Naive thymus-derived CD4-positive, alpha-beta T cell (primary cell): ENCODE measurements around the gene PTOV1. TPM values are rescaled to one million over a fixed set of nuclear protein-coding genes. Genes with fewer than 3 reads are reported as not detected.

Experiments
- ATAC-seq: fragments of 150-1000 bp; cut with Tn5 transposase; 2 replicates; pipeline ENCODE4 v1.10.0; 2021; ENCODE audit warnings: mild to moderate bottlenecking, moderate library complexity
- CTCF ChIA-PET: fragments of 350-600 bp; sonication (Branson Sonifier 250); formaldehyde crosslinking; loops from one replicate; lab custom pipeline; 2021; ENCODE audit warnings: antibody characterized with exemption; lab: Charles Lee
- POLR2A ChIA-PET: fragments of 350-600 bp; sonication (Branson Sonifier 250); formaldehyde crosslinking; loops from one replicate; lab custom pipeline; 2021; ENCODE audit warnings: antibody characterized with exemption, inconsistent platforms; lab: Charles Lee
- DNase-seq, 9 donors: peaks; one replicate each; pipeline versions ENCODE4 v3.0.0 to v3.0.0-alpha.2; 2020 to 2022; ENCODE audit warnings: mixed read lengths in 1 of 9
- H3K27ac ChIP-seq: one replicate; pipeline ENCODE4 v1.7.0; 2013; ENCODE audit warnings: mild to moderate bottlenecking, low read depth, low read length, moderate library complexity
- H3K27me3 ChIP-seq, 2 donors: one replicate each; pipeline ENCODE4 v1.7.0; 2013; ENCODE audit warnings: low read length in 2 of 2, mild to moderate bottlenecking in 2 of 2, moderate library complexity in 2 of 2; ENCODE audit not compliant: control insufficient read depth in 2 of 2, insufficient read depth in 2 of 2
- H3K36me3 ChIP-seq, 3 experiments: 1 replicate in 2 of 3; 2 replicates in 1 of 3; pipeline ENCODE4 v1.7.0; 2013; ENCODE audit warnings: low read length in 3 of 3, mild to moderate bottlenecking in 3 of 3, moderate library complexity in 1 of 3; ENCODE audit not compliant: insufficient read depth in 3 of 3, control insufficient read depth in 2 of 3
- H3K4me1 ChIP-seq, 2 donors: one replicate each; pipeline ENCODE4 v1.7.0; 2013; ENCODE audit warnings: low read length in 2 of 2, mild to moderate bottlenecking in 2 of 2, moderate library complexity in 1 of 2; ENCODE audit not compliant: control insufficient read depth in 2 of 2, insufficient read depth in 2 of 2
- H3K4me3 ChIP-seq: 2 replicates; pipeline ENCODE4 v1.7.0; 2013; ENCODE audit warnings: mild to moderate bottlenecking, low read length
- H3K9me3 ChIP-seq, 3 experiments: 1 replicate in 2 of 3; 2 replicates in 1 of 3; pipeline ENCODE4 v1.7.0; 2013; ENCODE audit warnings: low read length in 3 of 3; ENCODE audit not compliant: control insufficient read depth in 2 of 3
- H3K27ac Mint-ChIP-seq, 9 donors: one replicate each; pipeline ENCODE4 v1.8.0; 2020 to 2022; ENCODE audit warnings: mixed read lengths in 9 of 9, mild to moderate bottlenecking in 8 of 9, moderate library complexity in 5 of 9, inconsistent platforms in 2 of 9
- H3K27me3 Mint-ChIP-seq, 5 donors: one replicate each; pipeline ENCODE4 v1.8.0; 2021 to 2022; ENCODE audit warnings: mixed read lengths in 5 of 5, mild to moderate bottlenecking in 1 of 5
- H3K36me3 Mint-ChIP-seq, 5 donors: one replicate each; pipeline ENCODE4 v1.8.0; 2020 to 2022; ENCODE audit warnings: mixed read lengths in 5 of 5, mild to moderate bottlenecking in 3 of 5, inconsistent platforms in 1 of 5
- H3K4me1 Mint-ChIP-seq, 7 donors: one replicate each; pipeline ENCODE4 v1.8.0; 2020 to 2022; ENCODE audit warnings: mixed read lengths in 7 of 7, mild to moderate bottlenecking in 3 of 7, inconsistent platforms in 1 of 7
- H3K4me3 Mint-ChIP-seq, 10 donors: one replicate each; pipeline ENCODE4 v1.8.0; 2020 to 2022; ENCODE audit warnings: mild to moderate bottlenecking in 10 of 10, mixed read lengths in 10 of 10, moderate library complexity in 6 of 10, inconsistent platforms in 2 of 10
- H3K9me3 Mint-ChIP-seq, 11 donors: one replicate each; pipeline ENCODE4 v1.8.0; 2020 to 2022; ENCODE audit warnings: mixed read lengths in 11 of 11, mild to moderate bottlenecking in 4 of 11, inconsistent platforms in 1 of 11, moderate library complexity in 1 of 11
- intact Hi-C, 2 donors: fragments of 100-400 bp; cut with micrococcal nuclease; formaldehyde crosslinking; loops; one replicate each; pipeline ENCODE4 v1.15.1; 2023
- polyA plus RNA-seq, 2 donors: library from polyadenylated mRNA; unstranded; fragments of 300-500 nt; fragmentation: Illumina TruSeq; gene quantifications; one replicate each; pipeline ENCODE4 v1.2.3, GENCODE V29; 2021
- total RNA-seq, 6 experiments: library from RNA in 5 of 6; stranded (reverse) in 5 of 6; gene quantifications; 1 replicate in 5 of 6; 2 replicates in 1 of 6; pipeline ENCODE4 v1.2.3 and lab custom pipeline; 2021 to 2026

The PTOV1 gene
- total and polyA plus RNA-seq, 7 experiments from 2014 or later = 49.0 to 170 (median 150) TPM

DNA sequence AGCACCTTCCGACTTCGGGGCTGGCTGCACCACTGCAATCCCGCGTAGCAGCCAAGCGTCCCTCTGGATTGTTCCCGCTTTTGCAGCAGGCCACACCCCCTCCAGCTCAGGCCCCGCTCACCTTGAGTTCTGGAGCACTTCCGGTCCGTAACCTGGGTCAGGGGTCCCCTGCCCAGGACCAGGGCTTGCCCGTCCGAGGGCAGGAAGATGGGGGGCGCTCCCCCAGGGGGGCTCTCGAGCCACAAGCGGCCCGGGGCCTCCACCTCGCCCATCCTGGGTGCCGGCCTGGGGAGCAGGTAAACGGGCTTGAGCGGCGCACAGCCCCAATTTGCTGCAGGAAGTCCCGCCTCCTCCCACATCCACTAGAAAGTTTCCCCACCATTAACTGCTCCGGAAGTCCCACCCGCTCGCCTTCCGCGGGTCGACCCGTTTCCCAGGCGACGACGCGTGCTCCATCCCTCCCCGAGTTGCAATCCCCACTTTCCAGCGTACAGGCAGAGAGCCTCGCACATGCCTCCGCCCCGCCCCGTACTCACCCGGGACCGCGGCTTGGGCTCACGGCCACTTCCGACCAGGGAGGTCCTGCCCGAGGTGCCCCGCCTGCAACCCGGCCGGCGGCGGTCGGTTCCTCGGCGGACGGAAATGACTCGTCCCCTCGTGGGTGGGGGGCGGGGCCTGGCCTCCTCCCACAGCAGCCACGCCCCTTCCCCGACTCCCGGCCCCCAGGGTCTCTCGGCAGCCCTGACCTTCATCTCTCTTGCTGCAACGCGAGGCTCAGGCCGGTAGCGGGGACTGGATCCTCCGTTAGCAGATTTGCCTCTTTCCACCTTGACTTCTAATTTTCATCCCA, 16.2 kb downstream of the PTOV1 start, which contains the start of gene PNKP:
TSS of gene PNKP (minus strand) at position 644 of the 850 bp plus-strand sequence. CDS start at position 272, 372 bp downstream.
- Mint-ChIP-seq H3K27ac (peak within 1 kb of the TSS in 4 of 9 donors; percentile 94 to 99 (median 97)), H3K36me3 (peaks cover 0 to 23% (median 4%) of the 10 kb centered on the region in 5 donors), H3K4me3 (peak within 1 kb of the TSS in 1 of 10 donors; percentile 100), H3K4me1 (peaks cover 30 to 56% (median 48%) of the 10 kb centered on the region in 7 donors), H3K27me3 (no peaks in the 10 kb centered on the region), H3K9me3 (peaks cover 0 to 1% (median 0%) of the 10 kb centered on the region in 11 donors)
- intact Hi-C loops = loop anchor here (1.0 to 10.0 kb wide), 13 partner anchors 9 to 1545 kb away; partner anchors contain the start of genes MED25 (in 2 of the 2), VRK3 (in 2 of the 2), CD37 (in 1 of the 2) and CYTH2 (in 1 of the 2)
- ATAC-seq = peak; percentile 69
- Histone ChIP-seq H3K27ac (peak within 1 kb of the TSS; percentile 85), H3K4me1 (peaks cover 31 to 38% of the 10 kb centered on the region in 2 donors), H3K4me3 (peak within 1 kb of the TSS; percentile 93), H3K9me3 (no peaks in the 10 kb centered on the region), H3K27me3 (no peaks in the 10 kb centered on the region), H3K36me3 (peaks cover 0 to 28% (median 0%) of the 10 kb centered on the region in 3 experiments)
- ChIA-PET CTCF (interaction anchor here (0.7 kb wide), 1 partner anchor 204 kb away, joined by 4 read pairs; no protein-coding TSS in a partner anchor), POLR2A (interaction anchor here (0.9 to 3.7 kb wide), 12 partner anchors 8 to 65 kb away, joined by 3 to 47 read pairs (median 4); partner anchors contain the start of genes AKT1S1, FUZ, PTOV1 and TBC1D17)
- peak; percentile 79 to 92 (median 84) for DNase-seq

DNA sequence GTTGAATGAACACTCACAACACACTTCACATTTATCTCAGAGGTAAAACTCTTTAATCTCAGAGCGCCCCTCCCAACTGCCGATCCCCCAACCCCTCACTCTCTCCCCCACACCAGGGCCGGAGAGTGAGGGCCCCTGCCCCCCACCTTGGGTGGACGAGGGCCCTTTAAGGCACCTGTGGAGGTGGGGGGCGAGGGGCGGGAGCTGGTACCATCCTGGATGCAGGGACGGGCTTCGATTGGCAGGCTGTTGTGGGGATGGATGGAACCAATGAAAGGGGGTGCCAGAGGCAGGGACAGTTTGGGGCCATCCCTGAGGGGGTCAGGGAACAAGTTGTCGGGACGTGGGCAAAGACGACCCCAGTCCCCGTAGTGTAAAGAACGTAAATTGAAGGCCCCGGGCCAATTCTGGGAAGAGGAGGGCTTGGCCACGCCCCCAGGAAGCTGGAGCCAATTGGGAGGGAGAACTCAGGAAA, 18.1 kb downstream of the PTOV1 start:
- ChIA-PET POLR2A (interaction anchor here (0.6 to 3.7 kb wide), 17 partner anchors 7 to 535 kb away, joined by 3 to 47 read pairs (median 5); partner anchors contain the start of genes AKT1S1, AP2A1, FUZ and IL4I1), CTCF (interaction anchor here (0.6 to 1.0 kb wide), 4 partner anchors 54 to 757 kb away, joined by 3 to 4 read pairs (median 3); partner anchors contain the start of gene RRAS)
- H3K27me3 ChIP-seq = no peaks in the 10 kb centered on the region
- DNase-seq (peak in 1 of 9 donors; percentile 82), ATAC-seq (peak; percentile 0)
- no peaks in the 10 kb centered on the region for H3K27me3 Mint-ChIP-seq
- intact Hi-C loops = loop anchor here (1.0 to 10.0 kb wide), 8 partner anchors 8 to 1547 kb away; partner anchors contain the start of genes AKT1S1 (in 1 of the 2), ATF5 (in 1 of the 2), CD37 (in 1 of the 2) and FUZ (in 1 of the 2)
- H3K9me3 Mint-ChIP-seq = peaks cover 0 to 1% (median 0%) of the 10 kb centered on the region in 11 donors
- peaks cover 27 to 51% (median 45%) of the 10 kb centered on the region in 7 donors for H3K4me1 Mint-ChIP-seq
- peaks cover 31 to 38% of the 10 kb centered on the region in 2 donors for H3K4me1 ChIP-seq
- H3K36me3 ChIP-seq = peaks cover 0 to 10% (median 0%) of the 10 kb centered on the region in 3 experiments
- H3K36me3 Mint-ChIP-seq = peaks cover 0 to 19% (median 0%) of the 10 kb centered on the region in 5 donors
- no peaks in the 10 kb centered on the region for H3K9me3 ChIP-seq
- peak overlapping the region; percentile 72 for H3K27ac ChIP-seq
- no peak overlapping the region for H3K27ac Mint-ChIP-seq
- H3K4me3 Mint-ChIP-seq = no peak overlapping the region
- H3K4me3 ChIP-seq = peak overlapping the region; percentile 58

DNA sequence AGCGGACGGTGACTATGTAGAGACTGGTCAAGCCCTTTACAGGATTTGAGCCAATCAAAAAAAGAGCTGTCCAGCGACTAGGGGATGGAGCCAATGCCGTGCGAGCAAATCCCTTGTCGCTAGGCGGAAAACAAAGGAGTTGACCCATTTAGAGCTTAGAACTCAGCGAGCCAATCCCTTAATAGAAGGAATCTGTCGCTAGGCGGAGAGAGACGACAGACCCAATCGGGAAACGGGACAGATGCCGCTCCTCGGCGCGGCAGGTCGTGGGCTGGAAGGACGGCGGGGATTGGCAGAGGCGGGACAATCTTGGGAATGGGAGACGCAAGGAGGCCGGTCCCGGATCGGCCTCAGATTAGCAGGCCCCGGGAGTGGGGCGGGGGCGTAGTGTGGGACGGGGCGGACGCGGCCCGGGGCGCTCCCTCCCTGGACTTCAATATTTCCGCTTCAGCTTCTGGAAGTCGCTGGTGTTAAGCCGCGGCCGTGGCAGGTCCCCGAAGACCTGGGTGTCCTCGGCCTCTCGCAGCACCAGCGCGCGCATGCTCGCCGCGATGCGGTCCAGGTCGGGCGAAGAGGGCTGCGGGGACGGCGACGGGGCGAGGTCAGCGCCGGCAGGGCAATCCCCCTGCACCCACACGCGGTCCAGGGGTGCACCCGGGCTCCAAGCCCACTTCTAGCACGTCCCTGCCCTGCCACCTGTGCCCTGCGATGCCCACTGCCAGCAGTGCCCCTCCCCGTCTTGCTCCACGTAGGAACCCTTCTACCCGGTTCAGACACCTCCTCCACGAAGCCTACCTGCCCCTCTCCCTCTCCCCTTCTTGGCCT, 18.7 kb downstream of the PTOV1 start:
- H3K4me1 ChIP-seq = peaks cover 31 to 38% of the 10 kb centered on the region in 2 donors
- H3K27me3 Mint-ChIP-seq = no peaks in the 10 kb centered on the region
- intact Hi-C loops = loop anchor here (1.0 to 10.0 kb wide), 10 partner anchors 8 to 1547 kb away; partner anchors contain the start of genes AKT1S1 (in 1 of the 2), ATF5 (in 1 of the 2), CD37 (in 1 of the 2) and DBP (in 1 of the 2)

DNA sequence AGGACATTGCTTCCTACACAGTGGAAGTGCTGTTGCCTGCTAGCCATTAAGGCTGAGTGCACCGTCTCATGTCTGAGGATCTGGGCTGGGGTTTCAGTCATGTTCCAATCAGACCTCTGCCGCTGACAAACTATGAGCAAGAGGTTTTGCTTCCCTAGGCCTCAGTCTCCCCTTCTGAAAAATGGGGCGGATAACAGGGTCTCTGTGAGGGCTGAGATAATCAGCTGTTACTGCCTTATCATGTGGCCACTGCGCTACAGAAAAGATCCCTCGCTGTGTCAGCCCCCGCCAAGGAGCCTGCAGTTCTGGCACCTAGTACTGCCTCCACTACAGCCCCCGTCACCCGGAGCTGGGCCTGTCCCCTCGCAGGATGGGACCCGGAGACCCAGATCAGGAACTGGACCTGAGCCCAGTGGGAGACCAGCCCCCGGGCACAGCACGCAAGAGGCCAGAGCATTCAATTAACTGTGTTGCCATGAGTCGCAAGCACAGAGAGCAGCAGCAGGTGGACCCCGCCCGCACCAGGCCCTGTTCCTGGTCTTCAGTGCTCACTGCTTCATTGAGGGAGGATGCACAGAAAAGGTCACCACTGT, 19.4 kb downstream of the PTOV1 start:
- H3K9me3 Mint-ChIP-seq = peaks cover 0 to 1% (median 0%) of the 10 kb centered on the region in 11 donors
- intact Hi-C loops = loop anchor here (10.0 kb wide), 2 partner anchors 1146 to 1236 kb away; partner anchors contain the start of gene DBP (in 1 of the 2)

More for the DNA sequence above, 18.7 kb downstream of the PTOV1 start:
- Histone ChIP-seq H3K9me3 (no peaks in the 10 kb centered on the region), H3K27me3 (no peaks in the 10 kb centered on the region), H3K4me3 (peak overlapping the region; percentile 58), H3K36me3 (peaks cover 0 to 4% (median 0%) of the 10 kb centered on the region in 3 experiments), H3K27ac (peak overlapping the region; percentile 72)
- peaks cover 0 to 1% (median 0%) of the 10 kb centered on the region in 11 donors for H3K9me3 Mint-ChIP-seq
- peaks cover 0 to 14% (median 0%) of the 10 kb centered on the region in 5 donors for H3K36me3 Mint-ChIP-seq
- DNase-seq = peak; percentile 83 to 94 (median 87)
- ATAC-seq = peak; percentile 87
- CTCF ChIA-PET = interaction anchor here (0.6 to 1.0 kb wide), 5 partner anchors 55 to 758 kb away, joined by 3 to 4 read pairs (median 3); partner anchors contain the start of gene RRAS
- H3K4me3 Mint-ChIP-seq = peak overlapping the region in 2 of 10 donors; percentile 87
- POLR2A ChIA-PET = interaction anchor here (0.6 to 3.7 kb wide), 18 partner anchors 7 to 536 kb away, joined by 3 to 47 read pairs (median 4); partner anchors contain the start of genes AKT1S1, AP2A1, FUZ and IL4I1
- peaks cover 25 to 52% (median 44%) of the 10 kb centered on the region in 7 donors for H3K4me1 Mint-ChIP-seq
- peak overlapping the region in 6 of 9 donors; percentile 59 to 87 (median 79) for H3K27ac Mint-ChIP-seq

DNA sequence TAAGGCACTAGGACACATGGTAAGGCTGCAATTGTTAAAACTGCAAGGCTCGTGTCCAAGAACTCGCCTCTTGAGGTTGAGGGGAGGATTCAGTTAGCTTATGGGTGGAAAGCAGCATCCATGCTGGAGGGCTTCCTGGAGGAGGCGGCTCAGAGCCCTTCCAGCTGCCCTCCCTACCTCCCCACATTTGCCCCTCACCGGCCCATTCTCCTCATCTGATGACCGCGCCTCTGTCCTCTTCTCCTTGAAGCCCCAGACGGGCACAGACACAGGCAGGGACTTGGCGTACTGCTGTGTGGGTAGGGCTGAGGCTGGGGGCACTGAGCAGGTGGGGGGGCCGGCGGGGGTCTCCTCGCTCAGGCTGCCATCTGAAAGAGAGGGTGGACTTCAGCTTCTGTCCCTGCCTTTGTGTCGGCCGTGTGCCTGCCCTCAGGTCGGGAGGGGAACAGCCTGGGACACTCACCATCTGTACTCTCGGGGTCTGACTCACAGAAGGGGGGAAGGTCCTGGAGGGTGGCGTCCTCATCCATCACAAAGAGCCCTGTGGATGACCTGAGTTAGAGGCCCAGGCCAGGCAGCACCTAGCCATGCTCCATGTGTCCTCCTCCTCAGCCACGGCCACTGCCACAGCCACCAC, 20.5 kb downstream of the PTOV1 start:
- H3K27ac ChIP-seq = no peak overlapping the region

More for the DNA sequence above, 19.4 kb downstream of the PTOV1 start:
- Mint-ChIP-seq H3K36me3 (peaks cover 0 to 10% (median 0%) of the 10 kb centered on the region in 5 donors), H3K27ac (peak overlapping the region in 6 of 9 donors; percentile 59 to 87 (median 79)), H3K4me3 (peak overlapping the region in 3 of 10 donors; percentile 28 to 87 (median 87)), H3K4me1 (peaks cover 26 to 52% (median 42%) of the 10 kb centered on the region in 7 donors), H3K27me3 (no peaks in the 10 kb centered on the region)
- Histone ChIP-seq H3K27me3 (no peaks in the 10 kb centered on the region), H3K4me1 (peaks cover 27 to 39% of the 10 kb centered on the region in 2 donors), H3K36me3 (no peaks in the 10 kb centered on the region), H3K9me3 (no peaks in the 10 kb centered on the region), H3K27ac (peak overlapping the region; percentile 72), H3K4me3 (peak overlapping the region; percentile 58)
- DNase-seq = no peak
- POLR2A ChIA-PET = interaction anchor here (0.9 to 1.3 kb wide), 4 partner anchors 20 to 537 kb away, joined by 3 to 8 read pairs (median 4); partner anchors contain the start of genes NUP62 and PTOV1
- ATAC-seq = no peak
- CTCF ChIA-PET = no interaction called here

More for the DNA sequence above, 20.5 kb downstream of the PTOV1 start:
- Histone ChIP-seq H3K4me3 (no peak overlapping the region), H3K27me3 (no peaks in the 10 kb centered on the region), H3K4me1 (peaks cover 23 to 37% of the 10 kb centered on the region in 2 donors), H3K9me3 (no peaks in the 10 kb centered on the region), H3K36me3 (peaks cover 0 to 5% (median 0%) of the 10 kb centered on the region in 3 experiments)
- H3K9me3 Mint-ChIP-seq = peaks cover 0 to 3% (median 0%) of the 10 kb centered on the region in 11 donors
- H3K27me3 Mint-ChIP-seq = no peaks in the 10 kb centered on the region
- peak overlapping the region in 3 of 9 donors; percentile 54 to 74 (median 62) for H3K27ac Mint-ChIP-seq
- H3K4me3 Mint-ChIP-seq = peak overlapping the region in 5 of 10 donors; percentile 10 to 57 (median 20)
- intact Hi-C loops = loop anchor here (10.0 kb wide), 2 partner anchors 1147 to 1237 kb away; partner anchors contain the start of gene DBP (in 1 of the 2)
- peaks cover 28 to 50% (median 37%) of the 10 kb centered on the region in 7 donors for H3K4me1 Mint-ChIP-seq
- DNase-seq (no peak), ATAC-seq (no peak)
- H3K36me3 Mint-ChIP-seq = peaks cover 0 to 5% (median 0%) of the 10 kb centered on the region in 5 donors
- ChIA-PET CTCF (no interaction called here), POLR2A (interaction anchor here (1.2 kb wide), 1 partner anchor 21 kb away, joined by 4 read pairs; the partner anchor contains the start of gene PTOV1)
